Measurements from ENCODE around the gene MYO1D.

DNA sequence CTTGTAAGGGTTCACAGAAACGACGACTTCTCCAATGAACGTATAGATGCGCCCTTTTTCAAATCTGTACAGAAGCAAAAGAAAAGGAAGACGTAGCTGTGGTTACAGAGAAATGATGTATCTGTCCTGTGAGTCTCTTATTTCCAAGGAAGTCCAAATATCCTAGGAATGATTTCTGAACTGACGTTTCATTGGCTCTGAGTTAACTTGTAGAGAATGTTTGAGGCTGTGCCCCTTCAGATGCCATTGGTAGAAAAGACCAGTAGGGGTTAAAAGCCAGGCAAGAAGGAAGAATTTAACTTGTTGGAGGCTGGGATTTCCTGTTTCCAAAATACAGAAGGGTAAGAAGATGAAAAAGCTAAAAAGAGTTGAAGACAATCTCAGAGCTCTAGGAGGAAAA lies 96.2 kb downstream of the MYO1D start:
- TF ChIP-seq CTCF (IDR thresholded peaks at IDR 0.05): no peak
- no peak for TF ChIP-seq POLR2A (IDR thresholded peaks at IDR 0.05)

Measured in body of pancreas (tissue), 4 donors.